Left lung (tissue), 10 donors: ENCODE results near the gene FAM20A. TPM values are rescaled to one million over a fixed set of nuclear protein-coding genes. Genes with fewer than 3 reads are reported as not detected.

ENCODE experiments used
- ATAC-seq: fragments of 200-7000 bp; cut with Tn5 transposase; one replicate; pipeline ENCODE4 v1.9.1; 2020; ENCODE audit warnings: moderate library complexity
- DNase-seq, 4 donors: peaks; one replicate each; pipeline ENCODE4 v3.0.0-alpha.2; 2013 to 2020
- H3K27ac ChIP-seq, 2 donors: fragments of 200-600 bp; sonication (generic) in 1 of 2; one replicate each; pipeline versions ENCODE4 v1.5.0 to v1.8.0; 2020 to 2021
- H3K27me3 ChIP-seq, 2 donors: fragments of 200-600 bp; sonication (generic) in 1 of 2; one replicate each; pipeline versions ENCODE4 v1.5.0 to v1.8.0; 2020 to 2021
- H3K36me3 ChIP-seq, 2 donors: fragments of 200-600 bp; sonication (generic) in 1 of 2; one replicate each; pipeline versions ENCODE4 v1.5.0 to v1.8.0; 2020 to 2021
- H3K4me1 ChIP-seq, 2 donors: fragments of 200-600 bp; one replicate each; pipeline ENCODE4 v1.8.0; 2021
- H3K4me3 ChIP-seq, 2 donors: fragments of 200-600 bp; sonication (generic) in 1 of 2; one replicate each; pipeline versions ENCODE4 v1.5.0 to v1.8.0; 2020 to 2021; ENCODE audit warnings: mild to moderate bottlenecking in 1 of 2
- H3K9me3 ChIP-seq, 2 donors: fragments of 200-600 bp; sonication (generic) in 1 of 2; one replicate each; pipeline versions ENCODE4 v1.5.0 to v1.8.0; 2020 to 2021
- CTCF ChIP-seq, 2 donors: fragments of 200-600 bp; sonication (generic) in 1 of 2; IDR thresholded peaks; one replicate each; pipeline versions ENCODE4 v1.5.0 to v1.8.0; 2021; ENCODE audit warnings: antibody characterized with exemption in 2 of 2
- intact Hi-C, 2 donors: fragments of 100-400 bp; cut with DNase I; formaldehyde crosslinking; loops; one replicate each; pipeline versions ENCODE4 v1.11.2 to v1.14.2; 2022
- polyA plus RNA-seq, 6 donors: library from polyadenylated mRNA; unstranded; fragments of 120-200 nt; gene quantifications; one replicate each; pipeline ENCODE4 v1.2.1, GENCODE V29; 2013; ENCODE audit not compliant: insufficient read length in 6 of 6
- total RNA-seq, 2 donors: library from RNA; stranded (reverse); fragmentation: NEBNext Ultra II Directional; extraction: Animal tissue kit (Norgen Biotek cat#: 25700); gene quantifications; one replicate each; pipeline ENCODE4 v1.2.1, GENCODE V29; 2021
- donor health status: DM: no; HTN: yes; CAD: no.
- donor health status: DM: no; HTN: no; CAD: no.

Gene FAM20A
- total and polyA plus RNA-seq, 8 donors = 3.8 to 85.9 (median 6.0) TPM

DNA sequence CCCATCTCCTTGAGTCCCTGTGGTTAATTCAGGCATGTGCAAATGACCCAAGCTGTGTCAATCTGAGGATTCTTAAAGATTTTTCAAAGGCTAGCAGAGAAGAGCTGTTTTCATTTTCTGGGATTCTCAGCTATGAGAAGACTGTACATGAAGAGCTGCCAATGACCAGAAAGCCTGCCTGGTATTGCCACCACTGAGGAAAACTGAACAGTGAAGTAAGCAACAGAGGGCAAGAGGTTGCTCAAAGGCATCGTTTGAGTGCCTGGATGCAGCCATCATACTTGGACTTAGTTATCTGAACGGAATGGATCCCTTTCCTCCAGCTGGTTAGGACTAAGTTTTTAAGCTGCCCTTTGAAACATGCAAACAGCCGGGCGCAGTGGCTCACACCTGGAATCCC is 38.4 kb downstream of the FAM20A start:
- intact Hi-C loops = no loop called here
- no peaks in the 10 kb centered on the region for H3K36me3 ChIP-seq
- ATAC-seq = no peak
- TF ChIP-seq CTCF (IDR thresholded peaks at IDR 0.05) = no peak
- no peaks in the 10 kb centered on the region for H3K27me3 ChIP-seq
- H3K4me1 ChIP-seq = peaks cover 3 to 44% of the 10 kb centered on the region in 2 donors
- no peaks in the 10 kb centered on the region for H3K9me3 ChIP-seq
- H3K4me3 ChIP-seq = no peak overlapping the region
- no peak overlapping the region for H3K27ac ChIP-seq
- DNase-seq = no peak

DNA sequence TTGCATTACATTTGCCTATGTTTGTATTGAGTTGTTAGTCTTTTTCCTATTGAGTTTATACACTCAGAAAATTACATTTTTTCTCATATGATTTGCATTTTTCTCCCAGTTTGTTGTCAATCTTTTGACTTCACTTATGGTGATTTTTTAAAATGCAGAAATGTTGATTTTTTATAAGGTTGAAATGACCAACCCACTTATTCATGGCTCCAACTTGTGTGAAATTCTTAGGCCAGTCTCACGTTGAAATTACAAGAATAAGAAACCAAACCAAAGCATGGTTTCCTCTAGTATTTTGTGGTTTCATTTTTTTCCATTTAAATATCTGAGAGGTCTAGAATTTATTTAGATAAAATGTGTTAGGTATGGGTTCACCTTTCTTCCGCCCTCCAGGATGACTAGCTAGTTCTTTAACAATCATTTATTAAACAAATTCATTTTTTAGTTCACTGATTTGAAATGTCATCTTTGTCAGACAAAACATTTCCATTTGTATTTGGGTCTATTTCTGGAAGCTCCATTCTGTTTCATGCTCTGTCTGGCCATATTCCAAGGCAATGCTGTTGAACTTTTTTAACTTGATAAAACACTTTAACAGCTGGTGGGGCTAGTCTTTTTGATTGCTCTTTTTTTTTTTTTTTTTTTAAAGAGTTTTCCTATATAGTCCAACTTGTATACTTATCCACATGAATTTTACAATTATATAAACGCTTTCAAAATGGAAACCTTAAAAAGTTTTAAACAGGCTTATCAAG is 40.0 kb downstream of the FAM20A start:
- H3K9me3 ChIP-seq = no peaks in the 10 kb centered on the region
- no peaks in the 10 kb centered on the region for H3K27me3 ChIP-seq
- intact Hi-C loops = no loop called here
- no peak overlapping the region for H3K4me3 ChIP-seq
- DNase-seq (peak in 1 of 4 donors; percentile 81), ATAC-seq (no peak)
- H3K36me3 ChIP-seq = peaks cover 0 to 4% of the 10 kb centered on the region in 2 donors
- H3K27ac ChIP-seq = no peak overlapping the region
- H3K4me1 ChIP-seq = peaks cover 0 to 28% of the 10 kb centered on the region in 2 donors
- TF ChIP-seq CTCF (IDR thresholded peaks at IDR 0.05) = no peak

DNA sequence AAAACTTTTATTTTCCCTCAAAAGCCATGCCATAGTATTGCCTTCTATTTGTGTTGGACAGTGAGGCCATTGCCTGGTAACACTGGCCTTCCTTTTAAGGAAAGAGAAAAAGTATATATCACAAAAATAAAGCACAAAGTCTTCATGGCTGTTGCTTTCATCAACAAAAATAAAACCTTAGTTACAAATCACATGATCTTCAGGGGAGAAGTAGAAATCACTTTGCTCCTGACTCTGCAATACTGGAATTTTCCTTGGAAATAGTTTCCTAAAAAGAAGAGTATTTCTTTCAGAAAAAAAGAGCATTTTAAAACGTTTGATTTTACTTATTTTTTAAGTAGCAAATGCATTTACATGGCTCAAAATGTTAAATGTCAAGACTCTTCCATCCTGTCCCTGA is 41.9 kb downstream of the FAM20A start:
- peaks cover 0 to 22% of the 10 kb centered on the region in 2 donors for H3K36me3 ChIP-seq
- peaks cover 0 to 12% of the 10 kb centered on the region in 2 donors for H3K4me1 ChIP-seq
- H3K9me3 ChIP-seq = no peaks in the 10 kb centered on the region
- H3K27me3 ChIP-seq = no peaks in the 10 kb centered on the region
- intact Hi-C loops = no loop called here
- ATAC-seq (no peak), DNase-seq (no peak)
- no peak overlapping the region for H3K27ac ChIP-seq
- H3K4me3 ChIP-seq = no peak overlapping the region
- no peak for TF ChIP-seq CTCF (IDR thresholded peaks at IDR 0.05)

DNA sequence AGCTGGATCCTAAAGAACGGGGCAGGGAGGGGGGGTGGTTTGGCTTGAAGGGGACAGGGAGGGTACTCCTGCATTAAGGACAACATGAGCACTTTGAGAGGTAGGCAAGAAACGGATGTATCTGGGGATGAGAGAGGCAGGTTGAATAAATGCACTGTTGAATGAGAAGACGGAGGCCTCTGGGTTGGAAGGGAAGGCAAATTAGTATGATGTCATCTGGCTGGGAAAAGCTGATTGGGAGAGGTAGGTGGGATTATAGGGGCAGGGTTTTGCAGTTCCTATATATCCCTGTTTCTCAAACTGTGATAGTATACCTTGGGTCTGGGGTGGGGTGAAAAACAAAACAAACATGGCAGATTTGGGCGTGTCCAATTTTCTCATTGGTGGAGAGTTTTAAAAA is 44.6 kb downstream of the FAM20A start:
- Histone ChIP-seq H3K27ac (no peak overlapping the region), H3K4me1 (no peaks in the 10 kb centered on the region), H3K27me3 (no peaks in the 10 kb centered on the region), H3K36me3 (peaks cover 0 to 43% of the 10 kb centered on the region in 2 donors), H3K4me3 (no peak overlapping the region), H3K9me3 (no peaks in the 10 kb centered on the region)
- DNase-seq = no peak
- ATAC-seq = no peak
- TF ChIP-seq CTCF (IDR thresholded peaks at IDR 0.05) = no peak
- intact Hi-C loops = no loop called here

DNA sequence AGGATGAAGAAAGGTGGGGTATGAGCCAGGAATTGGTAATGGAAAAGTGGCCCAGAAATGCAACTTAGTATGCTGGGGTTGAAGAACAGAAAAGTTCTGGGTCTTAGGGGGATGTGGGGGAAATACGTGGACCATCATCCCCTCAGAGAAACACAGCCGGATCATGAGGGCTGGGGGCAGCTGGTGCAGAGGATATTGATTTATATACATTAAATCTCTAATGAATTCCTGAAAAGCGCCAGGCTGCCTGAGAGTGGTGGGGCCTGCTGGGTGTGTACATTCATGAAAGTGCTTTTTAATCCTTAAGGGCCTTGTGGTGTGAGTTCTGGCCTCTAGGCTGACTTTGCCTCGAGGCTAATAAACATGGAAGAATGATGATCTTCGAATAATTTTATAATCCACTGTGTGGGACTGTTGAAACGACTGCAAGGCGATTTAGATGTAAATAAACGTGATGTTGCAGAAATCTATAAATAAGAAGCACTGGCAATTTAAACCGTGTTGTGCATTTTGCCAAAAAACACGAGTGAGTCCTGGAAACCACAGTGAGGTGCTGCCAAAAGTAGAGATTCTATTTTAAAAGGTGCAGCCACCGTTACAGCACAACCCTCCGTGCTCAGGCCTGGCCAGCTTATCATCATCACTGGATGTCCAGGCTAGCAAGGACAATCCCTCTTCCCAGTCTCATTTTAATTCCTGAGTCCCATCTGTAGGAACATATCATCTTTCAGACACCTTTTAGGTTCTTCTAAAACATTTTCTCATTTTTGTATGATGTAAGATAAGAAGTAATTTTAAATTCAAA is 56.9 kb downstream of the FAM20A start:
- Histone ChIP-seq H3K4me1 (peaks cover 8 to 16% of the 10 kb centered on the region in 2 donors), H3K4me3 (peak overlapping the region; percentile 5 to 17), H3K27ac (peak overlapping the region; percentile 38 to 67), H3K36me3 (peaks cover 0 to 59% of the 10 kb centered on the region in 2 donors), H3K9me3 (no peaks in the 10 kb centered on the region), H3K27me3 (no peaks in the 10 kb centered on the region)
- ATAC-seq = peak; percentile 10
- no peak for TF ChIP-seq CTCF (IDR thresholded peaks at IDR 0.05)
- no peak for DNase-seq
- intact Hi-C loops = loop anchor here in 1 of 2 donors (10.0 kb wide), 1 partner anchor 60 kb away; the partner anchor contains the start of gene FAM20A
